ENCODE results near the gene BACH2. TPM values are rescaled to one million over a fixed set of nuclear protein-coding genes. Genes with fewer than 3 reads are reported as not detected.

BACH2 gene
- total and polyA plus RNA-seq, 7 donors = 0.12 to 16.9 (median 5.9) TPM

- WGBS, 3 donors = 90 to 91% (median 91%) methylated on average over 7 of the region's 7 CpGs
- H3K9me3 ChIP-seq = no peaks in the 10 kb centered on the region
- intact Hi-C loops (cut with DNase I) = no loop called here
- TF ChIP-seq, protein P1, sequence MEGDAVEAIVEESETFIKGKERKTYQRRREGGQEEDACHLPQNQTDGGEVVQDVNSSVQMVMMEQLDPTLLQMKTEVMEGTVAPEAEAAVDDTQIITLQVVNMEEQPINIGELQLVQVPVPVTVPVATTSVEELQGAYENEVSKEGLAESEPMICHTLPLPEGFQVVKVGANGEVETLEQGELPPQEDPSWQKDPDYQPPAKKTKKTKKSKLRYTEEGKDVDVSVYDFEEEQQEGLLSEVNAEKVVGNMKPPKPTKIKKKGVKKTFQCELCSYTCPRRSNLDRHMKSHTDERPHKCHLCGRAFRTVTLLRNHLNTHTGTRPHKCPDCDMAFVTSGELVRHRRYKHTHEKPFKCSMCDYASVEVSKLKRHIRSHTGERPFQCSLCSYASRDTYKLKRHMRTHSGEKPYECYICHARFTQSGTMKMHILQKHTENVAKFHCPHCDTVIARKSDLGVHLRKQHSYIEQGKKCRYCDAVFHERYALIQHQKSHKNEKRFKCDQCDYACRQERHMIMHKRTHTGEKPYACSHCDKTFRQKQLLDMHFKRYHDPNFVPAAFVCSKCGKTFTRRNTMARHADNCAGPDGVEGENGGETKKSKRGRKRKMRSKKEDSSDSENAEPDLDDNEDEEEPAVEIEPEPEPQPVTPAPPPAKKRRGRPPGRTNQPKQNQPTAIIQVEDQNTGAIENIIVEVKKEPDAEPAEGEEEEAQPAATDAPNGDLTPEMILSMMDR (IDR thresholded peaks at IDR 0.05) = no peak
- H3K36me3 ChIP-seq (ENCODE audit: insufficient read depth in 1 of 2, low read depth in 1 of 2) = no peaks in the 10 kb centered on the region
- ATAC-seq = no peak
- no peak overlapping the region for H3K4me3 ChIP-seq
- no peak for DNase-seq
- H3K27ac ChIP-seq = no peak overlapping the region
- H3K4me1 ChIP-seq = peaks cover 17% of the 10 kb centered on the region
- no peaks in the 10 kb centered on the region for H3K27me3 ChIP-seq (ENCODE audit: insufficient read depth in 3 of 3, low read length in 2 of 3)
Observed at GRCh38 chr6:90157441-90157840, 139.2 kb downstream of the BACH2 start.

- no peak for ATAC-seq
- TF ChIP-seq, protein P1 (IDR thresholded peaks at IDR 0.05) = no peak
- H3K36me3 ChIP-seq (ENCODE audit: insufficient read depth in 1 of 2, low read depth in 1 of 2) = no peaks in the 10 kb centered on the region
Observed at GRCh38 chr6:90156861-90157260, 139.8 kb downstream of the BACH2 start.

DNA sequence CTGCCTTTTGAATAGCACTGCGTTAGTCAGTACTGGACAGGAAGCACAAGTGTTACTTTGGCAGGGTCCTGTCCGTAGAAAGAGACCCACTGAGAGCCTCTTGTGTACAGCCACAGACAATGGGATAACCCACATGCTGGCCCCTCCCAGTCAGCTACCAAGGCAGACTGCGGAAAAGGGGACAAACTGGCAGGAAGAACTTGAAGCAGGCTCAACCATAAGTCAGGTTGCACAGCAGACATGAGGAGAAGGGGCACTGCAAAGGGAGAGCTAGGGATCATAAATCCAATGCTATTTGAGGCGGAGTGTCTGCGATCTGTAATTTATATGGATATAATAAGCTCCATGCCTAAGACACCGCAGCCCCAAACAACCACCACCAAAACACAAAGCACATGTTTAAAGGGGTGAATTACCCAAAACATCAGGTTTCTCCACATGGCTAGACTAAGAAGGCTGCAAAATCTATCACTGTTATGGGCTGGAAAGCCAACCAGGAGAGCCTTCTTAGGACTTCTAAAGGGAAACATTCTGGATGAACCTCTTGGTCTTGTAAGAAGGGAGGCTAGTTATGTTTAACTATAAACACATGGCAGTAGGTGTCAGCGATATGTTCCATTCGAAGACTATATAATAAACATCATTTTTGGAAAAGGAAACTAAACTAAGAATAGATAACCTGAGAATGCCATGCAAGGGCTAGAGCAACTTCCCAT lies 141.7 kb downstream of the BACH2 start:
- intact Hi-C loops (cut with DNase I) = no loop called here
- Histone ChIP-seq H3K9me3 (no peaks in the 10 kb centered on the region), H3K27ac (no peak overlapping the region), H3K4me1 (peaks cover 9% of the 10 kb centered on the region), H3K36me3 (ENCODE audit: insufficient read depth in 1 of 2, low read depth in 1 of 2) (no peaks in the 10 kb centered on the region), H3K27me3 (ENCODE audit: insufficient read depth in 3 of 3, low read length in 2 of 3) (no peaks in the 10 kb centered on the region), H3K4me3 (no peak overlapping the region)
- DNase-seq (no peak), ATAC-seq (no peak)
- 78 to 81% (median 80%) methylated on average over 8 of the region's 8 CpGs for WGBS, 3 donors
- TF ChIP-seq, protein P1 (IDR thresholded peaks at IDR 0.05) = no peak

More at GRCh38 chr6:90156861-90157260, 139.8 kb downstream of the BACH2 start:
- intact Hi-C loops (cut with DNase I) = no loop called here
- H3K27ac ChIP-seq = no peak overlapping the region
- WGBS, 3 donors = 81 to 91% (median 82%) methylated on average over 5 of the region's 5 CpGs
- no peak overlapping the region for H3K4me3 ChIP-seq
- DNase-seq = no peak
- no peaks in the 10 kb centered on the region for H3K27me3 ChIP-seq (ENCODE audit: insufficient read depth in 3 of 3, low read length in 2 of 3)
- no peaks in the 10 kb centered on the region for H3K9me3 ChIP-seq
- peaks cover 17% of the 10 kb centered on the region for H3K4me1 ChIP-seq

- ATAC-seq (no peak), DNase-seq (no peak)
- Histone ChIP-seq H3K4me1 (peaks cover 8% of the 10 kb centered on the region), H3K9me3 (no peaks in the 10 kb centered on the region), H3K27me3 (ENCODE audit: insufficient read depth in 3 of 3, low read length in 2 of 3) (no peaks in the 10 kb centered on the region), H3K36me3 (ENCODE audit: insufficient read depth in 1 of 2, low read depth in 1 of 2) (no peaks in the 10 kb centered on the region), H3K4me3 (no peak overlapping the region), H3K27ac (no peak overlapping the region)
- TF ChIP-seq, protein P1 (IDR thresholded peaks at IDR 0.05) = no peak
- WGBS, 3 donors = 71 to 81% (median 81%) methylated on average over 4 of the region's 4 CpGs
- intact Hi-C loops (cut with DNase I) = no loop called here
Observed at GRCh38 chr6:90151576-90152422, 144.8 kb downstream of the BACH2 start.
